Activated B cell treated with CpG ODN at 0.5 μM for 24 hours (primary cell): ENCODE data around the gene SLC36A3. TPM values are rescaled to one million over a fixed set of nuclear protein-coding genes. Genes with fewer than 3 reads are reported as not detected.
"Not testable (repeated sequence)": the region's sequence is repeated elsewhere in the genome, so short reads cannot be mapped to it uniquely, and the experiment has no call there.

Experiments
- ATAC-seq: fragments of 200-7000 bp; cut with Tn5 transposase; one replicate; pipeline ENCODE4 v1.10.0; 2021; ENCODE audit warnings: low read depth, mild to moderate bottlenecking, moderate library complexity
- CTCF ChIA-PET: fragments of 350-600 bp; sonication (Branson Sonifier 250); formaldehyde crosslinking; loops from one replicate; lab custom pipeline; 2021; ENCODE audit warnings: antibody characterized with exemption; lab: Charles Lee
- POLR2A ChIA-PET: fragments of 350-600 bp; sonication (Branson Sonifier 250); formaldehyde crosslinking; loops from one replicate; lab custom pipeline; 2021; ENCODE audit warnings: antibody characterized with exemption; lab: Charles Lee
- DNase-seq: peaks from one replicate; pipeline ENCODE4 v3.0.0; 2022
- H3K27ac Mint-ChIP-seq: one replicate; pipeline ENCODE4 v1.8.0; 2020; ENCODE audit warnings: mixed read lengths
- H3K27me3 Mint-ChIP-seq: one replicate; pipeline ENCODE4 v1.8.0; 2021; ENCODE audit warnings: mixed read lengths
- H3K36me3 Mint-ChIP-seq: one replicate; pipeline ENCODE4 v1.8.0; 2021; ENCODE audit warnings: low read depth, mixed read lengths
- H3K4me1 Mint-ChIP-seq: one replicate; pipeline ENCODE4 v1.8.0; 2021; ENCODE audit warnings: mixed read lengths
- H3K4me3 Mint-ChIP-seq: one replicate; pipeline ENCODE4 v1.8.0; 2020; ENCODE audit warnings: mild to moderate bottlenecking, mixed read lengths
- H3K9me3 Mint-ChIP-seq: one replicate; pipeline ENCODE4 v1.8.0; 2020; ENCODE audit warnings: mixed read lengths
- CTCF ChIP-seq: fragments of 200-600 bp; IDR thresholded peaks from one replicate; pipeline ENCODE4 v1.8.0; 2022; ENCODE audit warnings: antibody characterized with exemption, mild to moderate bottlenecking
- intact Hi-C: fragments of 100-400 bp; cut with micrococcal nuclease; formaldehyde crosslinking; loops from one replicate; pipeline ENCODE4 v1.15.1; 2024
- total RNA-seq: library from RNA; stranded (reverse); gene quantifications from 2 replicates; pipeline ENCODE4 v1.2.3, GENCODE V29; 2022

Gene SLC36A3
- total RNA-seq, 1 donor from 2014 or later, result not detected

GRCh38 chr5:151258201-151258611 lies 45.4 kb downstream of the SLC36A3 start:
- DNase-seq, result no peak
- Mint-ChIP-seq H3K27me3 (no peaks in the 10 kb centered on the region), H3K9me3 (no peaks in the 10 kb centered on the region), H3K4me3 (peak overlapping the region; percentile 62), H3K27ac (peak overlapping the region; percentile 96), H3K4me1 (peaks cover 77% of the 10 kb centered on the region), H3K36me3 (peaks cover 46% of the 10 kb centered on the region)
- no peak for TF ChIP-seq CTCF
- ATAC-seq, result no peak
- ChIA-PET CTCF (interaction anchor here (1.1 to 2.5 kb wide), 4 partner anchors 17 to 206 kb away, joined by 4 to 11 read pairs (median 9); no protein-coding TSS in a partner anchor), POLR2A (interaction anchor here (0.8 to 2.4 kb wide), 12 partner anchors 10 to 845 kb away, joined by 3 to 18 read pairs (median 4); partner anchors contain the start of genes CCDC69, CD74 and TNIP1)
- intact Hi-C loops, result loop anchor here (10.0 kb wide), 1 partner anchor 633 kb away; no protein-coding TSS in a partner anchor

- Mint-ChIP-seq H3K4me3 (peak overlapping the region; percentile 62), H3K27ac (peak overlapping the region; percentile 96), H3K36me3 (peaks cover 46% of the 10 kb centered on the region), H3K9me3 (no peaks in the 10 kb centered on the region), H3K4me1 (peaks cover 81% of the 10 kb centered on the region), H3K27me3 (no peaks in the 10 kb centered on the region)
- peak; percentile 25 for ATAC-seq
- intact Hi-C loops, result loop anchor here (1.0 to 10.0 kb wide), 2 partner anchors 13 to 633 kb away; no protein-coding TSS in a partner anchor
- TF ChIP-seq CTCF, result no peak
- POLR2A ChIA-PET, result interaction anchor here (0.6 to 2.4 kb wide), 16 partner anchors 11 to 845 kb away, joined by 3 to 18 read pairs (median 4); partner anchors contain the start of genes CCDC69, CD74 and TNIP1
- CTCF ChIA-PET, result interaction anchor here (1.1 to 2.5 kb wide), 5 partner anchors 16 to 205 kb away, joined by 4 to 11 read pairs (median 8); no protein-coding TSS in a partner anchor
- DNase-seq, result no peak
These were observed 45.8 kb downstream of the SLC36A3 start for GRCh38 chr5:151257731-151258181.

- Mint-ChIP-seq H3K27me3 (no peaks in the 10 kb centered on the region), H3K4me1 (peaks cover 84% of the 10 kb centered on the region), H3K36me3 (peaks cover 33% of the 10 kb centered on the region), H3K4me3 (peak overlapping the region; percentile 96), H3K27ac (peak overlapping the region; percentile 96), H3K9me3 (no peaks in the 10 kb centered on the region)
- intact Hi-C loops, result loop anchor here (1.0 to 10.0 kb wide), 2 partner anchors 41 to 631 kb away; no protein-coding TSS in a partner anchor
- TF ChIP-seq CTCF, result no peak
- POLR2A ChIA-PET, result interaction anchor here (1.2 kb wide), 1 partner anchor 132 kb away, joined by 4 read pairs; no protein-coding TSS in a partner anchor
- peak; percentile 35 for ATAC-seq
- CTCF ChIA-PET, result interaction anchor here (0.5 kb wide), 1 partner anchor 141 kb away, joined by 3 read pairs; no protein-coding TSS in a partner anchor
- DNase-seq, result no peak
These were observed 47.8 kb downstream of the SLC36A3 start for GRCh38 chr5:151255621-151256286.

- Mint-ChIP-seq H3K4me3 (peak overlapping the region; percentile 96), H3K4me1 (peaks cover 85% of the 10 kb centered on the region), H3K36me3 (peaks cover 32% of the 10 kb centered on the region), H3K27ac (peak overlapping the region; percentile 96)
- POLR2A ChIA-PET, result interaction anchor here (1.5 kb wide), 1 partner anchor 842 kb away, joined by 4 read pairs; the partner anchor contains the start of gene CD74
- H3K27me3 Mint-ChIP-seq, DNase-seq, H3K9me3 Mint-ChIP-seq, CTCF ChIA-PET, ATAC-seq: not testable (repeated sequence)
- intact Hi-C loops, result loop anchor here (5.0 to 10.0 kb wide), 3 partner anchors 173 to 898 kb away; partner anchors contain the start of genes TCOF1 and TNIP1
These were observed 48.6 kb downstream of the SLC36A3 start for GRCh38 chr5:151254990-151255389.

GRCh38 chr5:151254556-151254955 lies 49.0 kb downstream of the SLC36A3 start:
- Mint-ChIP-seq H3K27me3 (no peaks in the 10 kb centered on the region), H3K27ac (peak overlapping the region; percentile 96), H3K9me3 (no peaks in the 10 kb centered on the region), H3K4me3 (peak overlapping the region; percentile 96), H3K36me3 (peaks cover 28% of the 10 kb centered on the region), H3K4me1 (peaks cover 81% of the 10 kb centered on the region)
- no peak for ATAC-seq
- POLR2A ChIA-PET, result interaction anchor here (1.5 to 3.2 kb wide), 4 partner anchors 13 to 842 kb away, joined by 4 to 41 read pairs (median 30); partner anchors contain the start of genes CCDC69 and CD74
- CTCF ChIA-PET, result interaction anchor here (1.1 to 1.2 kb wide), 2 partner anchors 89 to 203 kb away, joined by 3 read pairs; no protein-coding TSS in a partner anchor
- DNase-seq, result no peak
- TF ChIP-seq CTCF, result no peak
- intact Hi-C loops, result loop anchor here (5.0 to 10.0 kb wide), 3 partner anchors 172 to 897 kb away; partner anchors contain the start of genes TCOF1 and TNIP1
